CD4-positive, alpha-beta memory T cell (primary cell): ENCODE results near the gene OGFOD3. TPM values are rescaled to one million over a fixed set of nuclear protein-coding genes. Genes with fewer than 3 reads are reported as not detected.

Experiments
- CTCF ChIA-PET: fragments of 350-600 bp; sonication (Branson Sonifier 250); formaldehyde crosslinking; loops from one replicate; lab custom pipeline; 2021; ENCODE audit warnings: inconsistent platforms; ENCODE audit not compliant: partially characterized antibody; lab: Charles Lee
- POLR2A ChIA-PET: fragments of 350-600 bp; sonication (Branson Sonifier 250); formaldehyde crosslinking; loops from one replicate; lab custom pipeline; 2021; ENCODE audit not compliant: partially characterized antibody; lab: Charles Lee
- DNase-seq, 5 donors: peaks; one replicate each; pipeline versions ENCODE4 v3.0.0 to v3.0.0-alpha.2; 2020 to 2022; ENCODE audit warnings: mixed read lengths in 1 of 5
- H3K27ac ChIP-seq: one replicate; pipeline ENCODE4 v1.7.0; 2013; ENCODE audit warnings: low read depth, low read length
- H3K27me3 ChIP-seq: 2 replicates; pipeline ENCODE4 v1.7.0; 2013; ENCODE audit warnings: mild to moderate bottlenecking, low read length, moderate library complexity; ENCODE audit not compliant: insufficient read depth
- H3K36me3 ChIP-seq: 2 replicates; pipeline ENCODE4 v1.7.0; 2013; ENCODE audit warnings: mild to moderate bottlenecking, low read length, moderate library complexity; ENCODE audit not compliant: insufficient read depth
- H3K4me1 ChIP-seq: 2 replicates; pipeline ENCODE4 v1.7.0; 2013; ENCODE audit warnings: mild to moderate bottlenecking, low read length, moderate library complexity; ENCODE audit not compliant: insufficient read depth
- H3K4me3 ChIP-seq, 2 donors: one replicate each; pipeline ENCODE4 v1.7.0; 2013; ENCODE audit warnings: low read length in 2 of 2, mild to moderate bottlenecking in 1 of 2
- H3K9me3 ChIP-seq, 2 donors: one replicate each; pipeline ENCODE4 v1.7.0; 2013; ENCODE audit warnings: low read length in 2 of 2, control low read depth in 1 of 2; ENCODE audit not compliant: control insufficient read depth in 1 of 2
- H3K27ac Mint-ChIP-seq, 7 donors: one replicate each; pipeline ENCODE4 v1.8.0; 2020 to 2021; ENCODE audit warnings: mixed read lengths in 7 of 7, mild to moderate bottlenecking in 6 of 7, inconsistent platforms in 3 of 7, moderate library complexity in 3 of 7
- H3K27me3 Mint-ChIP-seq, 2 donors: one replicate each; pipeline ENCODE4 v1.8.0; 2020 to 2021; ENCODE audit warnings: mixed read lengths in 2 of 2
- H3K36me3 Mint-ChIP-seq, 2 donors: one replicate each; pipeline ENCODE4 v1.8.0; 2020 to 2021; ENCODE audit warnings: mixed read lengths in 2 of 2, inconsistent platforms in 1 of 2, mild to moderate bottlenecking in 1 of 2
- H3K4me1 Mint-ChIP-seq, 4 donors: one replicate each; pipeline ENCODE4 v1.8.0; 2020 to 2021; ENCODE audit warnings: mixed read lengths in 4 of 4, mild to moderate bottlenecking in 1 of 4
- H3K4me3 Mint-ChIP-seq, 8 donors: one replicate each; pipeline ENCODE4 v1.8.0; 2020 to 2021; ENCODE audit warnings: mixed read lengths in 8 of 8, mild to moderate bottlenecking in 7 of 8, moderate library complexity in 6 of 8, inconsistent platforms in 3 of 8
- H3K9me3 Mint-ChIP-seq, 8 donors: one replicate each; pipeline ENCODE4 v1.8.0; 2020 to 2021; ENCODE audit warnings: mixed read lengths in 8 of 8, mild to moderate bottlenecking in 5 of 8, inconsistent platforms in 3 of 8, moderate library complexity in 1 of 8
- intact Hi-C: fragments of 100-400 bp; cut with micrococcal nuclease; formaldehyde crosslinking; loops from one replicate; pipeline ENCODE4 v1.15.1; 2023
- polyA plus RNA-seq, 2 donors: library from polyadenylated mRNA; unstranded; fragments of 300-500 nt; fragmentation: Illumina TruSeq; gene quantifications; one replicate each; pipeline ENCODE4 v1.2.3, GENCODE V29; 2021
- total RNA-seq, 2 experiments: library from RNA; stranded (reverse); gene quantifications; one replicate each; pipeline ENCODE4 v1.2.3, GENCODE V29; 2021

The OGFOD3 gene
- total and polyA plus RNA-seq, 4 experiments from 2014 or later = 23.4 to 36.1 (median 29.5) TPM

DNA sequence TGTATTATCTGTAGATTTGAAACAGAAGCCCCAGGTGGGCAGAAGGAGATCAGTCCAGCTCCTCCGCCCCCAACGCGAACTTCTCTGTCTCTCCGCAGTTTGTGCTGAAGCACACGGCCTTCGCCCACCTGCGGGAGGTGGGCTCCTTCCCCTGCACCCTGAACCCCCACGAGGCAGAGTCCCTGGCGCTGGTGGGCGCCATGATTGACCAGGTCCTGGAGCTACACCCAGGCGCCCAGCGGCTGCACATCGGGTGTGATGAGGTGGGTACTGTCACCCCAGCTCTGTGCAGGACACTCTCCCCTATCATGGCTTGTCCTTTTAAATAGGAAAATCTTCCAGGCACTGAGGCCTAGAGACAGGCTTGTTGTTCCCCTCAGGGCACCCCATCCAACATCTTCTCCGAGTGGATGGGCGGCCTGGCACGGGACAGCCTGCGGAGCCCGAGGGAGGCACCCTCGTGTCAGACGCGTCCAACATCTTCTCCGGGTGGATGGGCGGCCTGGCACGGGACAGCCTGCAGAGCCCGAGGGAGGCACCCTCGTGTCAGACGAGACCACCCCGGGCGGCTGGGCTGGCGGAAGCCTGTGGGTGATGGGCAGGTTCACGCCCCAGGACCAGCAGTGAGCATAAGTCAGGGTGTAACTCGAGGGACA, 15.3 kb upstream of the OGFOD3 start:
- no peak for DNase-seq
- Mint-ChIP-seq H3K36me3 (peaks cover 11 to 12% of the 10 kb centered on the region in 2 donors), H3K4me1 (peaks cover 8 to 31% (median 14%) of the 10 kb centered on the region in 4 donors), H3K27ac (peak overlapping the region in 1 of 7 donors; percentile 70), H3K9me3 (peaks cover 0 to 2% (median 0%) of the 10 kb centered on the region in 8 donors), H3K4me3 (no peak overlapping the region), H3K27me3 (no peaks in the 10 kb centered on the region)
- POLR2A ChIA-PET = interaction anchor here (1.3 kb wide), 1 partner anchor 25 kb away, joined by 5 read pairs; the partner anchor contains the start of gene NARF
- H3K4me1 ChIP-seq = peaks cover 14% of the 10 kb centered on the region
- no peak overlapping the region for H3K27ac ChIP-seq
- H3K9me3 ChIP-seq = no peaks in the 10 kb centered on the region
- peaks cover 5% of the 10 kb centered on the region for H3K36me3 ChIP-seq
- intact Hi-C loops = no loop called here
- CTCF ChIA-PET = interaction anchor here (0.5 to 1.2 kb wide), 3 partner anchors 9 to 121 kb away, joined by 3 to 5 read pairs (median 3); no protein-coding TSS in a partner anchor
- no peaks in the 10 kb centered on the region for H3K27me3 ChIP-seq
- no peak overlapping the region for H3K4me3 ChIP-seq

DNA sequence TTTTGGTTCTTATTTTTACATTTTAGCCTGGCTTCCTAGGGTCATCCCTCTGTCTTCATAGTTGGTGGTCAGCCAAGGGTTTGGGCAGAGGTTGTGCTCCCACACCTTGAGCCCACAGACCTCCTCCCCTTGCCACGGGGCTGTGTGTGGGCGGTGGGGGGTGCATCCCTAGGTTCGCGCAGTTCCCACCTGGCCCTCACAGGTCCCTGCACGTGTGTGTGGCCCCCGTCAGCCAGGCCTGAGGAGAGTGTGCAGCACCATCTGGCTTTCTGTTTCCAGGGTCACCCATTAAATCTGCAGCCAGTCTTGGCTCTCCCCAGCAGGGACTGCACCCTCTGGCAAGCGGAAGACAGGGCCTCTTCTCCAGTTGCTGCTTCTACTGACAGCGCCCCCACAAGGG, 13.6 kb upstream of the OGFOD3 start:
- peaks cover 0 to 2% (median 0%) of the 10 kb centered on the region in 8 donors for H3K9me3 Mint-ChIP-seq
- CTCF ChIA-PET = no interaction called here
- peaks cover 5% of the 10 kb centered on the region for H3K36me3 ChIP-seq
- peaks cover 6 to 12% of the 10 kb centered on the region in 2 donors for H3K36me3 Mint-ChIP-seq
- H3K4me1 Mint-ChIP-seq = peaks cover 11 to 35% (median 16%) of the 10 kb centered on the region in 4 donors
- H3K9me3 ChIP-seq = no peaks in the 10 kb centered on the region
- H3K4me3 ChIP-seq = no peak overlapping the region
- no peak overlapping the region for H3K27ac ChIP-seq
- POLR2A ChIA-PET = no interaction called here
- no peaks in the 10 kb centered on the region for H3K27me3 Mint-ChIP-seq
- no peak for DNase-seq
- H3K4me3 Mint-ChIP-seq = no peak overlapping the region
- intact Hi-C loops = no loop called here
- peaks cover 14% of the 10 kb centered on the region for H3K4me1 ChIP-seq
- no peaks in the 10 kb centered on the region for H3K27me3 ChIP-seq
- peak overlapping the region in 1 of 7 donors; percentile 31 for H3K27ac Mint-ChIP-seq

DNA sequence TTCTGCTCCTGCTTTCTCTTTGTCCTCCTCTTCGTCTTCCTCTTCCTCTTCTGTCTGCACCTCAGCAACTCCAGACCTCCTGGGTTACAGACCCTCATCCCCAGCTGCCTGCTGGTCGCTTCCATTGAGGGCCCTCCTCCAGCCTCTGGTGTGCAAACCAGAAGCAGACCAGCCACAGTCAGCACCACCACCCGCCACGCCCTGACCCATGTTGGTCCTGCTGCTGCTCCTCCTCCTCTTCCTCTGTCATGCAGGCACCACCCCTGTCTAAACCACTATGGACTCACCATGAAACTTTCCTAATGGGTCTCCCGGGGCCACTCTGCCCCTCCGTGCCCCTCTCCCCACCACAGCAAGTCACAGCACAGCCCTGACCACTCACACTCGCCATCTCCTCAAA, 11.4 kb upstream of the OGFOD3 start:
- ChIA-PET CTCF (no interaction called here), POLR2A (no interaction called here)
- DNase-seq = no peak
- Histone ChIP-seq H3K4me3 (no peak overlapping the region), H3K36me3 (no peaks in the 10 kb centered on the region), H3K4me1 (peaks cover 14% of the 10 kb centered on the region), H3K9me3 (no peaks in the 10 kb centered on the region), H3K27me3 (no peaks in the 10 kb centered on the region), H3K27ac (no peak overlapping the region)
- H3K27ac Mint-ChIP-seq = peak overlapping the region in 5 of 7 donors; percentile 5 to 80 (median 50)
- H3K4me1 Mint-ChIP-seq = peaks cover 12 to 36% (median 16%) of the 10 kb centered on the region in 4 donors
- H3K9me3 Mint-ChIP-seq = peaks cover 0 to 2% (median 0%) of the 10 kb centered on the region in 8 donors
- intact Hi-C loops = no loop called here
- H3K36me3 Mint-ChIP-seq = peaks cover 6 to 12% of the 10 kb centered on the region in 2 donors
- peak overlapping the region in 1 of 8 donors; percentile 44 for H3K4me3 Mint-ChIP-seq
- H3K27me3 Mint-ChIP-seq = no peaks in the 10 kb centered on the region

DNA sequence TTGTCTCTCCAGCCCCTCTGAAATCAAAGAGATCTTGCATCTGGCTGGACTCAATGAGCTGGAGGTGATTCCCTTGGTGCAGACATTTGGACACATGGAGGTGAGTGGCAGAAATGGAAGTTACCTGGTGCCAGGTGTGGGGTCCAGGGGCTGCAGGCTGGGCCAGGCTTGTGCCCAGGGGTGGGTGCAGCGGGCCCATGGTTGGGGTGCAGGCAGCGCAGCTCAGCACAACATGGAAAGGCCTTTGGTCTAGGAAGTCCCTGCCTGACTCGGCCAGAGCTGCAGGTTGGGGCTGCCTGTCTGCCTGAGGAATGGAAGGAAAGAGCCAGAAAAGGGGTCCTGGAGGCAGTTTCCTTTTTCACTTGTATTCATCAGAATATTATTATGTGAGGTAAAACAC, 10.2 kb upstream of the OGFOD3 start:
- Histone ChIP-seq H3K36me3 (no peaks in the 10 kb centered on the region), H3K9me3 (no peaks in the 10 kb centered on the region), H3K4me1 (peaks cover 5% of the 10 kb centered on the region), H3K4me3 (no peak overlapping the region), H3K27me3 (no peaks in the 10 kb centered on the region), H3K27ac (no peak overlapping the region)
- ChIA-PET CTCF (interaction anchor here (1.1 kb wide), 1 partner anchor 125 kb away, joined by 4 read pairs; no protein-coding TSS in a partner anchor), POLR2A (interaction anchor here (1.2 kb wide), 1 partner anchor 21 kb away, joined by 3 read pairs; no protein-coding TSS in a partner anchor)
- no peak for DNase-seq
- Mint-ChIP-seq H3K4me3 (no peak overlapping the region), H3K4me1 (peaks cover 13 to 29% (median 18%) of the 10 kb centered on the region in 4 donors), H3K36me3 (peaks cover 6 to 12% of the 10 kb centered on the region in 2 donors), H3K9me3 (peaks cover 0 to 2% (median 0%) of the 10 kb centered on the region in 8 donors), H3K27ac (no peak overlapping the region), H3K27me3 (no peaks in the 10 kb centered on the region)
- intact Hi-C loops = no loop called here

DNA sequence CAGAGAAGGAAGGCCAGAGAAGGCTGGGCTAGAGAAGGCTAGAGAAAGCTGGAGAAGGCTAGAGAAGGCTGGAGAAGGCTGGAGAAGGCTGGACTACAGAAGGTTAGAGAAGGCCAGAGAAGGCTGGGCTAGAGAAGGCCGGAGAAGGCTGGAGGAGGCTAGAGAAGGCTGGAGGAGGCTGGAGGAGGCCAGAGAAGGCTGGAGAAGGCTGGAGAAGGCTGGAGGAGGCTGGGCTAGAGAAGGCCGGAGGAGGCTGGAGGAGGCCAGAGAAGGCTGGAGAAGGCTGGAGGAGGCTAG, 6.4 kb upstream of the OGFOD3 start:
- H3K4me1 ChIP-seq = peaks cover 10% of the 10 kb centered on the region
- Mint-ChIP-seq H3K27ac (peak overlapping the region in 2 of 7 donors; percentile 2 to 48), H3K27me3 (no peaks in the 10 kb centered on the region), H3K36me3 (peaks cover 13 to 32% of the 10 kb centered on the region in 2 donors), H3K9me3 (peaks cover 0 to 2% (median 0%) of the 10 kb centered on the region in 8 donors), H3K4me1 (peaks cover 14 to 32% (median 18%) of the 10 kb centered on the region in 4 donors), H3K4me3 (no peak overlapping the region)
- CTCF ChIA-PET = interaction anchor here (1.1 to 1.8 kb wide), 3 partner anchors 10 to 74 kb away, joined by 3 to 8 read pairs (median 5); no protein-coding TSS in a partner anchor
- H3K4me3 ChIP-seq = no peak overlapping the region
- no peaks in the 10 kb centered on the region for H3K27me3 ChIP-seq
- DNase-seq = no peak
- H3K27ac ChIP-seq = no peak overlapping the region
- no peaks in the 10 kb centered on the region for H3K9me3 ChIP-seq
- intact Hi-C loops = no loop called here
- H3K36me3 ChIP-seq = peaks cover 4% of the 10 kb centered on the region
- POLR2A ChIA-PET = no interaction called here

DNA sequence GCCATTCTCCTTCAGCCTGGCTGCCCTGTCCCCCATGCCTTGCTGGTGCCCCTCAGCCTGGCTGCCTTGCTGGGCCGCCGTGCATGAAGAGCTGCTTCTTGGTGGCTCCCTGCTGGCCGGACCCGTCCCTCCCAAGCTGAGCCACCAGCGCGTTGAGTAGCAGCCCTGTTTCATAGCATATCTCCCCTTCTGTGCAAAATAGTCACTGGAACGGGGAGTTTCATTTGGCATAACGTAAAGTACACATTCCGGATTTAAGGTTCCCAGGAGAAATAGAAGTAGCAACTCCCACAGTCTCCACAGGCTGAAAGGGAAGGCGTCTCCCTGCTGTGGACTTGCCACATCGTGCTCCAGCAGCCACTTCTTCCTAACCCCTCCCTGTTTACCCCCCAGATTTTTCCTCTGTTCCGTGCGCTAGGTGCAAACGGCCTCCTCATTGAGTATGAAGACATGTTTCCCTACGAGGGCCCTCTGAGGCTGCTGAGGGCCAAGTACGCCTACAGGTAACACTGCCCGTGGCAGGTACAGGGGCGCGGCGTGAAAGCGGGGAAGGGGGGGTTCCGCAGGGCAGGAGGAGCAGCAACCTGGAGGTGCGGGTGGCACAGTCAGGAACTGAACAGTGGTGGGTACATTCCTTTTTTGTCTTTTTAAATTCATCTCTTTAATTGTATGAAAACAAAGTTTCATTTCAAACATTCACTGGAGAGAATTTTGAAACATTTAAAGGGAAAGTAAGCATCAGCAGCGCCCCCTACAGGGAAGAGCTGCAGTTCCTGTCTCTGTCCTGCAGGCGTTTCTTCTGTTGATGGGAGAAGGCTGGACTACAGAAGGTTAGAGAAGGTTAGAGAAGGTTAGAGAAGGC, 5.8 kb upstream of the OGFOD3 start:
- Mint-ChIP-seq H3K4me3 (no peak overlapping the region), H3K27ac (peak overlapping the region in 3 of 7 donors; percentile 2 to 48 (median 29)), H3K36me3 (peaks cover 17 to 26% of the 10 kb centered on the region in 2 donors), H3K4me1 (peaks cover 17 to 32% (median 18%) of the 10 kb centered on the region in 4 donors), H3K27me3 (no peaks in the 10 kb centered on the region), H3K9me3 (no peaks in the 10 kb centered on the region)
- no peak overlapping the region for H3K27ac ChIP-seq
- H3K4me3 ChIP-seq = no peak overlapping the region
- H3K27me3 ChIP-seq = no peaks in the 10 kb centered on the region
- intact Hi-C loops = no loop called here
- CTCF ChIA-PET = interaction anchor here (1.0 to 1.8 kb wide), 4 partner anchors 10 to 74 kb away, joined by 3 to 8 read pairs (median 4); no protein-coding TSS in a partner anchor
- DNase-seq = peak in 4 of 5 donors; percentile 39 to 57 (median 42)
- POLR2A ChIA-PET = no interaction called here
- H3K36me3 ChIP-seq = peaks cover 4% of the 10 kb centered on the region
- peaks cover 13% of the 10 kb centered on the region for H3K4me1 ChIP-seq
- H3K9me3 ChIP-seq = no peaks in the 10 kb centered on the region
